AG08396 (cell line): ENCODE data around the gene FAM43B.
"Not testable (repeated sequence)": the region's sequence is repeated elsewhere in the genome, so short reads cannot be mapped to it uniquely, and the experiment has no call there.

ENCODE experiments used
- DNase-seq: peaks from one replicate; pipeline ENCODE4 v3.0.0; 2012; ENCODE audit warnings: low spot score, mixed read lengths

The FAM43B gene, protein sequence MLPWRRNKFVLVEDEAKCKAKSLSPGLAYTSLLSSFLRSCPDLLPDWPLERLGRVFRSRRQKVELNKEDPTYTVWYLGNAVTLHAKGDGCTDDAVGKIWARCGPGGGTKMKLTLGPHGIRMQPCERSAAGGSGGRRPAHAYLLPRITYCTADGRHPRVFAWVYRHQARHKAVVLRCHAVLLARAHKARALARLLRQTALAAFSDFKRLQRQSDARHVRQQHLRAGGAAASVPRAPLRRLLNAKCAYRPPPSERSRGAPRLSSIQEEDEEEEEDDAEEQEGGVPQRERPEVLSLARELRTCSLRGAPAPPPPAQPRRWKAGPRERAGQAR

DNA sequence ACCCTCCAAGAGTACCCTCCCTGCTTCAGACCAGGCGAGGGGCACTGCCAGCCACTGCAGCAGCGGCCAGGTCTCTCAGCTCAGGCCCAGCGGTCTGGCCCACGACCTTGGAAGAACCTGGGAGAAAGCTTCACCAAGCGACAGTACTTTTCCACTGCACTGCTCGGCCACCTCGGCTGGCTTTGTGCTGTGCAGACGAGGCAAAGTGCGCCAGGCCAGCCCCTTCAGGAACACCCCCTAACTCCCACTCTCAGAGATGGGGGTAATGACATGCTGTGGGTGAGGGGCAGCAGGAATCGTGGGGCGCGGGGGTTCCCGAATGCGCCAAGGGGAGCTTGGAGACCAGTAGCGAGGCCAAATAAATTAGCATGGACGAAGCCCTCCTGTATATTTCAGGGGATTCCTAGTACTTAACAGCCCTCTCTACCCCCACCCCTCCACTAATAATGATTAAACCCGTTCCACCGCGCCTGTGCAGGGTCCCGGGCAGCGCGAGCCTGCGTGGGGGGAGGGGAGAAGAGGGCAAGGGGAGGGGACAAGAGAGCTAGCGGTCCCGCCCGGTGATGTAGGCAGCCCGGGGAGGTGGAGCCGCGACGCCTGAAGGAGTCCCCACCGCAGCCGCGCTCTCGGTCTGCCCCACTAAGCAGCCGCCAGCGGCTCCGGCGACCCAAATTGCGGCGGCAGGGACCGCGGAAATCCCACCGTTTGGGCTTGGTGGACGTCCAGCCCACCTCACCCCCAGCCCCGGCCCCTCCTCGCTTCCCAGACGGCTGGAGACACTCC is at the start of gene FAM43B:
FAM43B (plus strand) TSS at position 629 of the 783 bp plus-strand sequence. CDS start 401 bp downstream, outside the sequence.
- peak; percentile 47 for DNase-seq

GRCh38 chr1:20505488-20505887 is 46.9 kb upstream of the FAM43B start:
- no peak for DNase-seq

DNA sequence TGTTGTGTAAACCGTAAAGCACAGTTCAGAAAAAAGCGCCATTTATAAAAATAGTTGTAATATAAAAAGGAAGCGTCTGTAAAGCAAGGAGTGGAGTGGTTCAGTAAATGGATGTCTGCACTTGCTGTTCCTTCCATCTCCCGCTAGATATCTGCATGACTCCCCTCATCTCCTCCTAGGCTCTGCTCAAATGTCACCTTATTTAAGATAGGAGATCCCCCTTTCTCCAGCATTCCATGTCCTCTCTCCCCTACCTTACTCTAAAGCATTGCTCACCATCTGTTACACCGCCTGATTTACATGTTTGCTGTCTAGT is 45.2 kb upstream of the FAM43B start:
- no peak for DNase-seq

DNA sequence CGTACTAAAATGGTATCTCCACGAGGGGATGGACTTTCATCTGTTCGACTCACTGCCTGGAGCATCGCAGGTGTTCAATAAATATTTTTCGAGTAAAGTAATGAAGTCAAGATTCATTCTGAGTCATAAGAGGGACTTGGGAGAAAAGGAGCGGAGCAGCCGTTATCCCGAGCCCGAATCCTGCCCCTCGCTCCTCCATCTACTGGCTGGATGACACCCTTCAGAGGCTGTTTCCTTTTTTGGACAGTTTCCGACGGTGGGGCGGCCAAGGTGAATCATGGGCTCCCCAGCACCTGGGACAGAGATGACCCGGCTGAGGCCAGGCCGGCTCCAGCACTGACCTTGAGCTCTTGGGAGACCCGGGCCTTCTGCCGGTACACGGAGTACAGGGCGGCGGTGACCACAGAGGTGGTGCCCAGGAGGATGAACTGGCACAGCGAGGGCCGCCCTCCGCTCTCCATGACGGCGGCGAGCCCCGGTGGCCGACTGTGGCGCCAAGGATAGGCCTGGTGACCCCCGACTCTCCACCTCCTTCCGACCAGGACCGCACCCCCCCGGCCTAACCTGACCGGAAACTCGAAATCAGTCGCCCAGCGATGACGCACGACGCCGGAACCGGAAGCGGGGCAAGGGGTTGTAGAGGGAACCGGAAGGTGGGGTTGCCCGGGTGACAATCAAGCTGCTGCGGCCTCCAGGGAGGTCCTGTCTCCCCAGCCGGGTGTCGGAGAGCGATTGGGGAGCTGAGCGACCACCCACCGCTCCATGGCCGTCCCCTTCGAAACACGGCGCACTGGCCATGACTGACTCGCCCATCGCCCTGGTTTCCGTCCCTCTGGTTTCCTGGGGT is 44.6 kb upstream of the FAM43B start, which contains the start of gene MUL1:
MUL1 (minus strand) TSS at position 588 of the 847 bp plus-strand sequence; CDS start at position 461, 127 bp downstream.
- DNase-seq = peak; percentile 93

DNA sequence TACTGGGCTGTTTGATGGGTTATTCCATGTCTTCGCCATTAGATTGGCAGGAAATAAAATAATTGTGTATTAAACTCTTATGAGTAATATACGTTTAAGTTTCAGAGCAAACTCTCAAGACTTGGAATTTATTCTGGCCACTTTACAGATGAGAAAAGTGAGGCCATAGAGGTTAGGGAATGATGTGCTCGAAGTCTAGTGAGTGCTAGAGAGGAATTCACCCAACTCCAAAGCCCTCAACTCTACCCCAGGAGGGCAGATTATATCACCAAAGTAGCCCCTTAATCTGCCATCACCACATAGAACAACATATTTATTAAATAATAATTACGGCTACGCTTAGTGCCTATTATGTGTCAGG is 44.0 kb upstream of the FAM43B start:
- no peak for DNase-seq

- DNase-seq = no peak
These were observed 40.6 kb upstream of the FAM43B start for GRCh38 chr1:20511518-20512428.

GRCh38 chr1:20519609-20520262 is 32.6 kb upstream of the FAM43B start:
- DNase-seq = not testable (repeated sequence)

DNA sequence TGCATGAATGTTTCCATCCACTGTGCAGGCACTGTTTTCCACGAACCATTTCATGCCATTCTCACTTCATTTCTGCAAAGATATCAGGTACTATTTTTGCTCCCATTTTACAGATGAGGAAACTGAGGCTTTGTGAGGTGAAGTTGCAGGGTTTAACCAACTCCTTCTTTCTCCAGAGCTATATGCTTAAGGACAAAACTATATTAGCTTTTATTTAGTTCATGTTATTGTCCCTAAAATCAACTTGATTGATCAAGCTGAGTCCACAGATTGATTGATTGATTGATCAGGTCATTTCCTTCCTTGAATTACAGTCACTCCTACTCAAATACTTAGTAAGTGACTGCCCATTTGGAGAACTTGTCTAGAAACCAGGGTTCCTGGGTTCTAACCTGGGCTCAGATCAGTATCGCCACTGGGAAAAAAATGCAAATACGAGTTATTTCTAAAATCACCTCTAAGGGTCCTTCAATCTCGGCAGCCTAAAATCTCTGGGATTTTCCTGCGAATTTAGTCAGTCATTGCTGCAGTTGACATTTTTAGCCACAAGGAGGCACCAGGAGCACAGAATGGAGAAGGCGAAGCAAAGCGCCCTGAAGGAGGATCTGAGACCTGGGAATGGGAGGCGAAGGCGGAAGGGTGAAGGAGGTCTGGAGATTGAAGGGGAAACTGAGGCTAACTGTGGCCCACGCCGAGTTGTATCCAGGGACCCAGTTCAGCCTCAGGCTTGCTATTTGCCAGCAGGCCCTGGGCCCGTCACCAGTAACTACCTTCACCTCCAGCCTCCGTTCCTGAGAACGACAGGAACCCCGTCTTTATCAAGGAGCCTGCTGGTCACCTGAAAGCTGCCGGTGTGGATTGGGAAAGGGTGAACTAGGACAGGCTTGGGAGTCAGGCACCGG is 30.2 kb upstream of the FAM43B start:
- DNase-seq = peak; percentile 70

GRCh38 chr1:20526267-20526666 is 26.1 kb upstream of the FAM43B start:
- no peak for DNase-seq

GRCh38 chr1:20528221-20528620 is 24.2 kb upstream of the FAM43B start:
- DNase-seq = no peak

DNA sequence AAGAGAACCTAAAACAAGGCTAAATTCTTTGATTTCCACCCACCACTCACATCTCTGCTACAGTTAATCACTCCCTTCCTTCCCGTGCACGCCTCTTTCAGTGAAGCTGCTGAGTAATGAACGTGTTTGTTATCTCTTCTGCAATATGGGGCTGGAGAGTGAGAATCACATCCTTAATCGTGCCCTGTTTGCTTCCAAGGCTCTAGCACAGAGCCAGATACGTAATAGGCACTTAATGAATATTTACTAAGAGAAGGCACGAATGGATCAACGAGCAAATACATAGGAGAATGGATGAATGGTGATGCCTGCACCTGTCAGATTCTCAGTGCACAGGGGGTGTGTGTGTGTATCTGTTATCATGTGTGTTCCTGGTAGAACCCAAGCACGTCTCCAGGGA is 22.1 kb upstream of the FAM43B start:
- no peak for DNase-seq

GRCh38 chr1:20530901-20531300 is 21.5 kb upstream of the FAM43B start:
- DNase-seq = no peak

GRCh38 chr1:20533635-20534034 is 18.7 kb upstream of the FAM43B start:
- DNase-seq = no peak

DNA sequence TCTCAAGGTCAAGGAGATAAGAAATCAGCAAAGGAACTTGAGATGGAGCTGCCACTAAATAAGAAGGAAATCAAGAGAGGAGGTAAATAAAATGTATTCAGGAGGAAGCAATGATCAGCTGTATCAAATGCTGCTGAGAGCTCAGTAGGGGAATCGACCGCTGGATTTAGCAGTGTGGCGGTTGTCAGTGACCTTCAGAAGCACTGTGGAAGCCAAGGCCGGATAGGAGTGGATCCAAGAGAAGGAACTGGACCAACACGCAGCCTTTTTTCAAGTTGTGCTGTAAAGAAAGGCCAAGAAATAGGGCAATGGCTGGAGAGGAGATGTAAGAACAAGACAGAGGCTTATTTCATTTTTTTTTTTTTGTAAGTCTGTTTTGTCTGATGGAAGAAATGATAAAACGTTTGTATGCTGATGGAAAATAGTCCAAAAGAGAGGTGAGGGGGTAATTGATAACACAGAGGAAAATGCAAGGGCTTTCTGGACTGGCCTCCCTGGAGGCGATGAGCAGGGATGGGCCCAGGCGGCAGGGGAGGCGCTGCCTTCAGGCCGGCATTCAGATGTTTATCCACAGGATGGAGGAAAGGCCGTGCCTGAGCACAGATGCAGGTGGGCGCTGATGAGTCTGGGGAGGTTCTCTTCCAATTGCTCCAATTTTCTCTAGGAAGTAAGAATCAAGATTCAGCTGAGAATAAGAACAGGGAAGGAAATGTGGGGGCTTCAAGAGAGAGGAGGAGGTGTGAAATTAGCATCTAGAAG is 17.5 kb upstream of the FAM43B start:
- DNase-seq = no peak

GRCh38 chr1:20538227-20538626 is 14.1 kb upstream of the FAM43B start:
- no peak for DNase-seq

GRCh38 chr1:20538760-20539551 is 13.4 kb upstream of the FAM43B start:
- no peak for DNase-seq

DNA sequence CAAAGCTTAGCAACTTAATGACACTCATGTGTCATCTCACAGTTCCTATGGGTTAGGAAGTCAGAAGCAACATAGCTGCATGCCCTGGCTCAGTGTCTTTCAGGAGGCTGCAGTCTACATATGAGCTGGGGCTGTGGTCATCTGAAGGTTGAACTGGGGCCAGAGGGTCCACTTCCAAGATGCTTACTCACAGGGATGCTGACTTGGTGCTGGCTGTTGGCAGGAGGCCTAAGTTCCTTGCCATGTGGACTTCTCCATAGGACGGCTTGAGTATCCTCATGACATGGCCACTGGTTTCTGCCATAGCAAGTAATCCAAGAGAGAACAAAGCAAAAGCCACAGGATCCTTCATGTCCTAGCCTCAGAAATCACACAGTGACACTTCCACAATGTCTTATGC is 12.1 kb upstream of the FAM43B start:
- no peak for DNase-seq

- no peak for DNase-seq
These were observed 5.7 kb upstream of the FAM43B start for GRCh38 chr1:20546637-20547036.
